Epithelial cell of prostate (primary cell): ENCODE measurements around the gene MMEL1.
"Not testable (repeated sequence)": the region's sequence is repeated elsewhere in the genome, so short reads cannot be mapped to it uniquely, and the experiment has no call there.

Source experiments
- DNase-seq: peaks from one replicate; pipeline ENCODE4 v3.0.0-alpha.2; 2011; ENCODE audit warnings: low read depth, low spot score
- H3K27ac ChIP-seq: fragments of 450-650 bp; 2 replicates; pipeline ENCODE4 v1.5.1; 2017; ENCODE audit warnings: mild to moderate bottlenecking

MMEL1 gene

DNA sequence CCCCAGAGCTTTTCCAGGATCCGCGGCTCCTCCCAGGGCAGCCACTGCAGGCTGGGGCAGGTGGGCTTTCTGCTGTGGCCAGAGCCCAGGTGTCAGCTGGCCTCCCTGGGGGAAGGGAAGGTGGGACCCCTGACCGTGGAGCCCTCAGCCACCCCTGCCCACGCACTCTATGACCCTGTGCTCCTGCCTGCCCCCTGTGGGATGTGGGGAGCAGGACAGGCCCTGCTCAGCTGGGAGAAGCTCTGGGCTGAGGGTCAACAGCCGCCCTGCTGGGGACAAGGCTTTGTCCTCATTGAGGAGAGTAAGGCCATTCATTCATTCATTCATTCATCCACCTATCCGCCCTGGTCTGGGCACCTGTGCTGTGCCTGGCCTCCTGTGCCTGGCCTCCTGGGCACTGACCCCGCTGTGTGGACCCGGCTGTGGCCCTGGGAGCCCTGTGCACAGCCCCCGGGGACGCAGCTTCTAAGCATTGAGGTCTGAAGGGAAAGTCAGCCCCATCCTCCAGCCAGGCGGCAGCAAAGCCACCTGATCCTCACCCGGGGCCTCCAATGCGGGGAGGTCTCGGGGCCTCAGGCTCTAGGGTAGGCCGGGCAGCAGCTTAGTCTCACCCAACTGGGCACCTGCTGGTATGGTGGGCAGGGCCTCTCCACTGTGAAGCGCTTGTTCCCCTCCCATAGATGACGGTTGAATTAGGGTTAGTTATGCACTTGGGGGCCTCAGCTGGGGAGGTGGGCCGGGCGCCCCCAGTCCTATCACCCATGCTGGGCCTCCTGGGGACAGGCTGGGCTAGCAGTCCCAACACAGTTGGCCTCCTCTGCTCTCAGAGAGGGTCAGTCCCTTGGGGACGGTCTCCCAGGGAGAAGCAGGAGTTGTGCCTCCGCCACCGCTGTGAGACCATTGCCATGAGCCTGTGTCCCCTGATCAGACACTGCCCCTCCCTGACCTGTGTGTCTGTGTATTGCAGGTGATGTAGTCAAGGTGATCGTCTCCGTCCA, 70.6 kb downstream of the MMEL1 start:
- no peak for DNase-seq

DNA sequence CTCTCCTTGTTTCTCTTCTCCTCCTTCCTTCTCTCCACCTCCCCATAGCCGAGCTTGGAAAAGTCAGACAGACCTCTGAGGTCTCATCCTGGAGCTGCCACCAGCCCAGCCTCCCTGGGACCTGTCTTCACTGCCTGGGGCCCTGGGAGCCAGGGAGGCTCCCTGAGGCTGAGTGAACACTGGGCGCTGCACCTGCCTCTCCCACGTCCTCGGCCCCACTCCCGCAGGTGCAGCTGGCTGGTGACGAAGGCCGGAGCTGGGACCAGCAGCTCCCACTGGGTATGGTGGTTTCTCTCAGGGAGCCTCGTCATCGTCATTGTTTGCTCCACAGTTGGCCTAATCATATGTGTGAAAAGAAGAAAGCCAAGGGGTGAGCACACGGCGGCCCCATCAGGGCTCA, 71.4 kb downstream of the MMEL1 start:
- no peak for DNase-seq
- H3K27ac ChIP-seq: no peak overlapping the region

More for the DNA sequence above, 70.6 kb downstream of the MMEL1 start:
- H3K27ac ChIP-seq: no peak overlapping the region

DNA sequence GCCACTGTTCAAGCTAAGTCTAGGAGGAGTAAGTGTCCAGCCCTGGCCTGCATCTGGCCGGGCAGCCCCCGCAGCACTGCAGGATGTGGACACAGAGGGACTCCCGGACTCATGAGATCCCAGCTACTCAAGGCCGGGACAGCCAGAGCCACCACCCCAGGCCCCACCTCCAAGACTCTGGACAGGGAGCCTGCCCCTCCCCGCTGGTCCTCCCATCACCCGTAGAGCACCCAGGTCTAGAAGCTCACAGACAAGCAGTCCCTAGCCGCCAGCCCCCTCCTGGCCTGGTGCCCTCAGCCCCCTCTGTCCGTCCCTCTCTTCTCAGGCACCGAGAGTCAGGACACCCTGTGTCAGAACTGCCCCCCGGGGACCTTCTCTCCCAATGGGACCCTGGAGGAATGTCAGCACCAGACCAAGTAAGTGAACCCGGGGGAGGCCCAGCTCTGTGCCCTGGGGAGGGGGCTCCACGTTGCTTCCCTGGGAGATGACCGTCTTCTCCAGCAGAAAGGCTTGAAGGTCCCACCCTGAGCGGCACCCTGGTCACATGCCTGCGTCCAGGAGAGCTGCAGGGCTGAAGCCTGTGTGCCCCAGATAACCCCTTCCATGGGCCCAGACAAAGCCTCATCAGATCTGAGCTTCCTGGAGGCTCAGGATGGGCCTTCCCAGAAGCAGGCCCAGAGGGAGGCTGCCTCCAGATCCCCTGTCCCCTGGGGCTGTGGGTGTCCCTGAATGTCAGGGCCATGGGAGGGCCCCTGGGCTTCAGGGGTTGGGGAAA, 72.3 kb downstream of the MMEL1 start:
- no peak for DNase-seq
- no peak overlapping the region for H3K27ac ChIP-seq

DNA sequence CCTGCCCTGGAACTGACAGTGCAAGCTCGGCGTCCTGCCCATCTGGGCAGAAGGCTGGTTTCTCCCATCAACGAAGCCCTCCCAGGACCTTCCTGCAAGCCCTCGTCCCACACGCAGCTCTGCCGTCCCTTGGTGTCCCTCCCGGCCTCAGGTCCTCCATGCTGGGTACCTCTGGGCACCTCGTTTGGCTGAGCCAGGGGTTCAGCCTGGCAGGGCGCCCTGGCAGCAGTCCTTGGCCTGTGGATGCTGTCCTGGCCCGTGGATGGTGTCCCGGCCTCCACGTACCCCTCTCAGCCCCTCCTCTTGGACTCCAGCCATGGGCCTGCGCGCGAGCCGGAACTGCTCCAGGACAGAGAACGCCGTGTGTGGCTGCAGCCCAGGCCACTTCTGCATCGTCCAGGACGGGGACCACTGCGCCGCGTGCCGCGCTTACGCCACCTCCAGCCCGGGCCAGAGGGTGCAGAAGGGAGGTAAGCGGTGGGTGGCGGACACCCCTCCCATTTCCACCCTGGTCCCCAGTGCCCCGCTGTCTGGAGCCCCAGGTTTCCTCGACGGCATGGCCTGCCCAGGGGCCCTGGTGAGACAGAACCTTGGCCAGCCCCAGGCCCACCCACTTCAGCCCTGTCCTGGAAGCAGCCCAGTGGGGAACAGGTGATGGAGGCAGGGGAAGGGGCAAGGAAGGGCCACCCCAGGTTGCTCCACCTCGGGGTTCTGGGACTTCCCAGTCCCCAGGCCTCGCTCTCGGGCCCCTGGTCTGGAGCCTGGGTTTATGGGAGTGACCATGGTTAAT, 73.1 kb downstream of the MMEL1 start:
- no peak for DNase-seq
- H3K27ac ChIP-seq: no peak overlapping the region

DNA sequence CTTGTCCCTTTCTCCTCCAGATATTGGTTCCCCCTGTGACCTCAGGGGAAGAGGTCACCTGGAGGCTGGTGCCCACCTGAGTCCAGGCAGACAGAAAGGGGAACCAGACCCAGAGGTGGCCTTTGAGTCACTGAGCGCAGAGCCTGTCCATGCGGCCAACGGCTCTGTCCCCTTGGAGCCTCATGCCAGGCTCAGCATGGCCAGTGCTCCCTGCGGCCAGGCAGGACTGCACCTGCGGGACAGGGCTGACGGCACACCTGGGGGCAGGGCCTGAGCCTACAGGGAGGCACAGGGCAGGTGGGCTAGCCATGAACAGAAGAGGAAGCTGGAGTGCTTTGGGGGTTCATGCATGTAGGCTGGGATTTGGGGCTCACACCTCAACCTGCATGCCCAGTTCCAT, 74.0 kb downstream of the MMEL1 start:
- no peak overlapping the region for H3K27ac ChIP-seq
- DNase-seq: no peak

DNA sequence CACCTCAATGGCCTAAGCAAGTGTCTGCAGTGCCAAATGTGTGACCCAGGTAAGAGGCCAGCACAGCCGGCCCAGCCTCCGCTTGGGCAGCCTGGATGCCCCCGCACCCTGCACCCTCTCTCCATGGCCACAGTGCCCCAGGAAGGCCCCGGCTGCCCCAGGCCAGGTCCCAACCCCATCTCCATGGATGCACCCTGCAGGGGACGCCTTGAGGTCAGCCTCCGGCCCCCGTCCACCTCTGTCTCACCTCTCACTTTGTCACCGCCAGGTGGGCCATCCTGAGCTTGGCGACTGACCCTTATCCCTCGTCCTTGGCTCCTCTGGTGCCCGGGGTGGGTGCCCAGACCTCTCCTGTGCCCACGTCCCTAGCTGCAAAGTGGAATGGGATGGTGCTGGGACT, 74.4 kb downstream of the MMEL1 start:
- H3K27ac ChIP-seq: no peak overlapping the region
- DNase-seq: no peak

DNA sequence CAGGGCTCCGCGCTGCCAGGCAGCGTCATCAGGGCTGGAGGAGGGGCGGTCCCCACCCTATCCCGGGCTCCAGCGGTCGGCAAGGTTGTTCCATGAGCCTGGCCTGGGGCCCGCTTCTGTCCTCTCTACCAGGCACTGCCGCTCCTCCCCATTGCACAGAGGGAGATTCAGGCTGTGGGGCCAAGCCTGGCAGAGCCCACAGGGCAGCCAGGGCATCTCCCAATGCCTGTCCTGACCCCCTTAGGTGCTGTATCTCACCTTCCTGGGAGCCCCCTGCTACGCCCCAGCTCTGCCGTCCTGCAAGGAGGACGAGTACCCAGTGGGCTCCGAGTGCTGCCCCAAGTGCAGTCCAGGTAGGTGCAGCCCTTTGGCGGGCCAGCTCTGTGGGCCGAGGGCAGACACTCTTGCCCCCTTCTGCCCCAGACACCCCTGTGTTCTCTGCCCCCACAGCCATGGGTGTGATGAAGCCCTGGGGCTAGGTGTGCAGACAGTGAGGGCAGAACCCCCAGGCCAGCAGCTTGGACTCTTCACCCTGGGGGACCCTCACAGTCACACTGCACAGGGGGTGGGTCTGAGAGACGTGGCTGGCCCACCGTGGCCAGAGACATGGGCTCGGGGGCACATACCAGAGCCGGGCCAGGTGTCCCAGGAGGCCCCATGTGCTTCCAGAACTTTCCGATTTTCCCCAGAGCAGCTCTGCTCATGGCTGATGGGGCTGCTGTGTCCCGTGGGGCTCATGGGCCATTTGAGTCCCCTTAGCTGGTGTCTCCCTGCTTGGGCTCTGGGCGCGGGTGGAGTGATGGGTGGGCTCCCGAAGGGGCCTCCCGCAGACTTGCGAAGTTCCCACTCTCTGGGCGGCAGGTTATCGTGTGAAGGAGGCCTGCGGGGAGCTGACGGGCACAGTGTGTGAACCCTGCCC, 75.1 kb downstream of the MMEL1 start:
- H3K27ac ChIP-seq: no peak overlapping the region
- no peak for DNase-seq

DNA sequence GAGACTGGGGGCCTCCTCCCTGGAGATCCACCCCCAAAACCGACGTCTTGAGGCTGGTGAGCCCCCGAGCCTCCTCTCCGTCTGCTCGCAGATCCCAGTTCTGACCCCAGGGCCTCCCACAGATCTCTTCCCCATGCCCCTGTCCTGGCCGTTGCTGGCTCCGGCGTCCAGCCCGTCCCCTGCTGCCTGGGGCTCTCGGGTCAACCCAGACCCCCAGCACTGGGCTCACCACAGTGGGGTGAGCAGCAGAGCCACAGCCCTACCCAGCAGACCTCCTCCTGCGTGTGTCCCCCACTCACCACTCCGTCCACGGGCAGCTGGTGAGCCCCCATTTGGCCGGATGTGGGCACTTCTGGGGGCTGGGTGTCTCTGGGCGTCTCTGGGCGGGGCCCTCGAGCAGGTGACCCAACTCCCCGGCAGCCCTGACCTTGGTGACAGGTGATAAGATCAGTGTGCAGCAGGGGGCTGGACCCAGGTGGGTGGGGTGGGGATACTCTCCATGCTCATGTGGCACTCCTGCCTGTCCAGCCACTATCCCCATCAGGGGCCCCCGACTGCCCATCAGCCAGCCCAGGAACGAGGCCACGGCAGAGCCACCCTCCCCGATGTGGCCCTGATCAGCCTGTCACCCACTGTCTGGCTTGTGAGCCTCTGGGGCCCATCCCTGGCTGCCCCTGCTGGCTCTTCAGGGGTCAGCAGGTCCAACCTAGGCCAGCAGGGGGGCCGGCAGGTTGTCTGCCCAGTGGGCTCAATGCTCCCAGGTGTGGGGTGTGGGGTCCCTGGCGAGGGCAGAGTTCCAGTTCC, 75.9 kb downstream of the MMEL1 start:
- DNase-seq: no peak
- H3K27ac ChIP-seq: peak overlapping the region; percentile 52

DNA sequence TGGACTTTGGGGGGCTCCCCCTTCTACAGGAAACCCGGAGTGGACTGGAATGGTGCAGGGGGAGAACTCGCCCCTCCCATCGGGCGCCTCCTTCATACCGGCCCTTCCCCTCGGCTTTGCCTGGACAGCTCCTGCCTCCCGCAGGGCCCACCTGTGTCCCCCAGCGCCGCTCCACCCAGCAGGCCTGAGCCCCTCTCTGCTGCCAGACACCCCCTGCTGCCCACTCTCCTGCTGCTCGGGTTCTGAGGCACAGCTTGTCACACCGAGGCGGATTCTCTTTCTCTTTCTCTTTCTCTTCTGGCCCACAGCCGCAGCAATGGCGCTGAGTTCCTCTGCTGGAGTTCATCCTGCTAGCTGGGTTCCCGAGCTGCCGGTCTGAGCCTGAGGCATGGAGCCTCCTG, 76.5 kb downstream of the MMEL1 start, which contains the start of gene TNFRSF14:
Gene TNFRSF14, plus strand, starts transcription at position 95 of the 401 bp plus-strand sequence. Its CDS starts 294 bp downstream, at position 389.
- DNase-seq: no peak
- H3K27ac ChIP-seq: peak within 1 kb of the TSS; percentile 52

DNA sequence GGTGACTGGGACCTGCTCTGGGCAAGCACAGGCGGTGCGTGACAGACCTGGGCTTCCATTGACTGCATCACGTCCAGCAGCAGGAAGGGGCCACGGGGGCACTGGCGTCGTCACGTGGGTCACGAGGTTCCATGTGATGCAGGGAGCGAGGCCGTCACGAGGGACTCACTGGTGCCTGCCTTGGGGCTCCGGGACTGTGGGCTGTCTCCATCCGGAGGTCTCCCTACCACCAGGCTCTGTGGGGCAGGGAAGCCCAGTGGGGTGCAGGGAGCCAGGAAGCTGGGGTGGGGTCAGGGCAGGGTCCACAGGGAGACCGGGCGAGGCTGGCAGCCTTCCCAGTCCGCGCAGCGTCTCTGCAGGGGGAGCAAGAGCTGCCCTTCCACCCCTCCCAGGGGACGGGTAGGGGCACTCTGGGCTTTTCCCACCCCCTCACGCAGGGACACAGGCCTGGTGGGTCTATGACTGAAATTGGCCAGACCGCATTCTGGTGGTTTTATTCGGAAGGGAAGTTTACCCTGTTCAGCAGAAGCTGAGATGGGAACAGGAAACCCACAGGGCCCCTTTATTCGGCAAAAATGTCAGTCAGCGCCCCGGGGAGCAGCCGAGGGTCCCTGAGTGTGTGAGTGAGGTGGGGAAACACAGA, 77.1 kb downstream of the MMEL1 start:
- DNase-seq: no peak
- H3K27ac ChIP-seq: peak overlapping the region; percentile 52

DNA sequence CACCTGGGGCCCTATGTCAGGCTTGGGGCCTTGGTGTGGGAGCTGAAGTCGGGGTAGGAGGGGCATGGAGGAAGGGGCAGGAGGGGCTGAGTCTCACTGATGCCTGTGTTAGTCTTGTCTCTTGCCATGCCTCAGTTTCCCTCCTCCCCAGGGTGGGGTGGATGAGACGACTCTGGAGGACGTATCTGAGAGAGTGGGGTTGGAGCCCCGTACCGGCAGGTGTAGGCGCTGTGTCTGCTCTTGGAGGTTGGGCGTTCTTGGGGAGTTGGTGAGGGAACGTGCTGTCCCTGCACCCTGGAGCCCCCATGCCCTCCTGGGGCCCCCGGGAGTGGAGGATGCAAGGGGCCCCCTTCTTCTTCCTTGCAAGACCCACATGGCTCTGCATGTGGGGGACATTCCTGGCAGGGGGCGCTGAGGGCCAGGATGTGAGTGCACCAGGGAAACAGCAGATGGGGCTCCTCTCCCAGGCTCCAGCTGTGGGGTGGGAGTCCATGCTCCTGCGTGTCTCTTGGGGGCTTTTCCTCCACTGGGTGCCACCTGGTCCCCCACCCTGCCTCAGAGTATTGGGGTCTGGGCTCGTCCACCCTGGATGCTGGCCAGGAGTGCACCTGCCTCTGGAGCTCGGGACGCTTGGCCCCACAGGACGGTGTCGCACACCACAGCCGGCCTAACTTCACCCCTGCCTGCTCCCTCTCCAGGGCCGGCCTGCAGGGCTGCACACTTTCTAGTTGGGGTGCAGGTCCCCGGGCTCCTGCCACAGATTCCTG, 78.0 kb downstream of the MMEL1 start:
- no peak for DNase-seq
- no peak overlapping the region for H3K27ac ChIP-seq

DNA sequence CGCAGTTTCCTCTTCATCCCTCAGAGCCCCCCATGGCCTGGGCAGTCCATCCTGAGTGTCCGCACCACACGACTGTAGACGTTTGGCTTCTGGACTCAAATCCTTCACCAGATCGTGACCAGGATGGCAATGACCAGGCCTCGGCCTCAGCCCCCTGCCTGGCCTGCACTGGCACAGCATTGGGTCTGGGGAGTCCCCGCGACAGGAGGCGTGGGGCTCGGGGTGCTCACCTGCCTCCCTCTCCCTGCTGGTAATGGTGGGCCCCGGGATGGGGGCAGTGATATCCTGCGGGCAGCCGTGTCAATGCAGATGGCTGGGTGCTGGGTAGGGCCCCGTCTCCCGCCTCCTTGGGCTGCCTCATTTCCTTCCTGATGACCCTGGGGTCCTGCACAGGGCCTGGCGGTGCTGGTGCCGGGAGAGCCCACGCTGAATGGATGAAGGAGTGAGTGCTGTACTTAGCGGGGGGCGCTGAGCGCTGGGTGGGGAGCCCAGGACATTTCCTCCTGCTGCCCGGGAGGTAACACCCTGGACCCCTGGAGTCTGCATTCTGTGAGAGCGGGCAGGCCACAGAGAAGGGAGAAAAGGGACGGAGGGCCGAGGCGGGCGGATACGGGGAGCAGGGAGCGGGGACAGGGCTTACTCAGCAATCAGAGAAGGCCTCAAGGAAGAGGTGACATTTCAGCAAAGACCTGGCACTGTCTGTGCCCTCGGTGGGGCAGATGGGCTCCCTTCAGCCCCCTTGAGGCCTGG, 78.8 kb downstream of the MMEL1 start:
- DNase-seq: no peak
- H3K27ac ChIP-seq: no peak overlapping the region

DNA sequence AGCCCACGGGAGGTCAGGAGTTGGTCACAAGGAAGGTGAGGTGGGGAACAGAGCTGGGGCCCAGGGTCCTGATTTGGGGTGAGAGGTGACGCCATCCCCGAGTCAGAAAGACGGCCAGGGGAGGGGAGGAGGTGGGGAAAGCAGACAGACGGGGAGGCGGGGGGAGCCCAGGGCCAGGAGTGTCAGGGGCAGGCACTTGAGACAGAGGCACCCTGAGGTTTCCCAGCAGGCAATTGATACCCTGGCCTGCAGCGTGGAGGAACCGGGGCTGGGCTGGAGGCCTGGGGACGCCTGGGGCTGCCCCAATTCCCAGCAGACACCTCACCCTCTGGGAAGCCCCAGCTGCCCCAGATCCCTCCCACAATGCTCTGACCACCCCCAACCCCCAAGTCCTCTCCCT, 79.7 kb downstream of the MMEL1 start:
- DNase-seq, H3K27ac ChIP-seq: not testable (repeated sequence)

DNA sequence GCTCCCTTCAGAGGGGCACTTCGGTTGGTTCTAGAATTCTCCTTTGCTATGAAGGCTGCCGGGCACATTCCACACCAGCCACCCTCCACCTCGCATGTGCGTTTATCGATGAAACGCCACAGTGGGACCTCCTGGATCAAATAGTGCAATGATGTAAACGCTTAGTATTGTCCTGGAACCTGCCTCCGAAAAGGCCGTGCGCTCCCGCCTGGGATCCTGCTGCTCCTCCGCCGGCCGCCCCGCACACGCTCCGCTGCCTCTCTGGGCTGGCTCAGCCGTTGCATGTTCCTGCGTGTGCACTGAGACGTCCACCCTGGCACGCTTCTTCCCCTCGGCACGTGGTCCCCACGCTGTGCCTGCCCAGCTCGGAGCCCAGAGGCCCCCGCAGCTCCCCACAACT, 80.6 kb downstream of the MMEL1 start:
- DNase-seq: no peak
- no peak overlapping the region for H3K27ac ChIP-seq

DNA sequence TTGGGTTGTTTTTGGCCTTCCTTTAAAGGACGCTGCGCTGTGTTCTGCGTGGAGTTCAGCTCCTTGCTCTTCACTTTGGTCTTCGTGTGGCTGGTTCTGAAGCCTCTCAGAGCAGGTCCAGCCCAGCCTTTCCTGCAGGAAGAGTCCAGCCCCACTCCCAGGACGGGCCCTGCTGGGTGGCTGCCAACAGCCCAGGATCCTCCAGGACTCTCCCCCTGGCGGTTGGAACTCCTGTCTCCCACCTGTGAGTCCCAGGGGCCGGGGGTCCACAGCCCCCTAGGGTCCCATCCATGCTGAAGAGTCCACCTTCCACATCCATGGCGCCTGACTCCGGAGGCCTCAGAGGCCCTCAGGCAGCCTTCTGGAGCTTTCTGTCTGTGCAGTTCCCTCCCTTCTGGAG, 81.3 kb downstream of the MMEL1 start:
- DNase-seq, H3K27ac ChIP-seq: not testable (repeated sequence)

DNA sequence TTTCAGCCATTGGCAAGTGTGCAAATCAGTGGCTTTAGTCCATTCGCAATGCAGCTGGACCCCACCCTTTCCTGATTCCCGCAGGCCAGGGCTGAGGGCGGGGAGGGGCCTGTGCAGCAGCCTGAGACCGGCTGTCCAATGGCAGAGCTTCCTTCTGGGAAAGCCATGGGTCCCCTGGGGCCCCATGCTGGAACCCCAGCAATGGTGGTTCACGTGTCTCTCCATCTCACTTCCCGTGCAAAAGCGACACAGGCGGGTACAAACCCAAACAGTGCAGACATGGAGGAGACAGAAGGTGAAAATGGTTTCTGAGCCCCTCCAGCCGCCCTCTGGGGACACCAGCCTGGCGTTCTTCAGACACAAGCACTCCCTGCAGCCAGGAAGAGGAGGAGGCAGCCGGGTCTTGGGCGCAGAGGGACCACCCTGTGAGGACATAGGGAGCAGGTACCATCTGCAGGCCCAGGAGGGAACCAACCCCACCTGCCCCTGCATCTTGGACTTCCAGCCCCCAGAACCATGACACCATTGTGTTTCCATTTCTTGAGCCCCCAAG, 82.4 kb downstream of the MMEL1 start:
- not testable (repeated sequence) for DNase-seq, H3K27ac ChIP-seq
